Endothelial cell of umbilical vein (primary cell): ENCODE data around the gene ZFYVE9.

Source experiments
- CTCF ChIP-seq, 2 donors: IDR thresholded peaks; 1 replicate in 1 of 2; 2 replicates in 1 of 2; pipeline ENCODE4 v1.5.1; 2011; ENCODE audit warnings: low read length in 2 of 2, mild to moderate bottlenecking in 2 of 2, moderate library complexity in 2 of 2, control low read depth in 1 of 2, inconsistent platforms in 1 of 2, low read depth in 1 of 2; ENCODE audit not compliant: insufficient read depth in 1 of 2; ENCODE audit errors: extremely low read depth in 1 of 2
- EZH2 ChIP-seq: IDR thresholded peaks from 2 replicates; pipeline ENCODE4 v1.6.1; 2012; ENCODE audit warnings: borderline replicate concordance, low read depth, mild to moderate bottlenecking, moderate library complexity, low read length, inconsistent platforms; ENCODE audit not compliant: severe bottlenecking
- FOS ChIP-seq: IDR thresholded peaks from 2 replicates; pipeline ENCODE4 v1.6.1; 2011; ENCODE audit warnings: mild to moderate bottlenecking, low read length, moderate library complexity, borderline replicate concordance; ENCODE audit not compliant: insufficient read depth
- GATA2 ChIP-seq: IDR thresholded peaks from 2 replicates; pipeline ENCODE4 v1.7.0; 2011; ENCODE audit warnings: low read depth, mild to moderate bottlenecking, moderate library complexity, mixed read lengths, low read length; ENCODE audit not compliant: insufficient read length, insufficient read depth
- POLR2A ChIP-seq: IDR thresholded peaks from 2 replicates; pipeline ENCODE4 v1.6.1; 2012; ENCODE audit warnings: low read depth, mild to moderate bottlenecking, control low read depth, low read length
- POLR2AphosphoS5 ChIP-seq: IDR thresholded peaks from 2 replicates; pipeline ENCODE4 v1.6.1; 2012; ENCODE audit warnings: low read depth, mild to moderate bottlenecking, control low read depth, low read length, moderate library complexity; ENCODE audit not compliant: insufficient read depth

- TF ChIP-seq POLR2A (no peak), CTCF (IDR thresholded peaks at IDR 0.05; ENCODE audit: extremely low read depth in 1 of 2, insufficient read depth in 1 of 2, low read depth in 1 of 2, low read length in 2 of 2) (peak in 1 of 2 donors; percentile 8), EZH2 (no peak), POLR2AphosphoS5 (no peak), GATA2 (peak; percentile 60), FOS (no peak)
Observed at GRCh38 chr1:52190500-52191252, 48.8 kb downstream of the ZFYVE9 start.
